NCI-H446 (cell line): ENCODE data around the gene VWA2.

Experiments
- DNase-seq, 2 experiments: peaks; one replicate each; lab custom pipeline; 2025; lab: John Stamatoyannopoulos, UW

The VWA2 gene

DNA sequence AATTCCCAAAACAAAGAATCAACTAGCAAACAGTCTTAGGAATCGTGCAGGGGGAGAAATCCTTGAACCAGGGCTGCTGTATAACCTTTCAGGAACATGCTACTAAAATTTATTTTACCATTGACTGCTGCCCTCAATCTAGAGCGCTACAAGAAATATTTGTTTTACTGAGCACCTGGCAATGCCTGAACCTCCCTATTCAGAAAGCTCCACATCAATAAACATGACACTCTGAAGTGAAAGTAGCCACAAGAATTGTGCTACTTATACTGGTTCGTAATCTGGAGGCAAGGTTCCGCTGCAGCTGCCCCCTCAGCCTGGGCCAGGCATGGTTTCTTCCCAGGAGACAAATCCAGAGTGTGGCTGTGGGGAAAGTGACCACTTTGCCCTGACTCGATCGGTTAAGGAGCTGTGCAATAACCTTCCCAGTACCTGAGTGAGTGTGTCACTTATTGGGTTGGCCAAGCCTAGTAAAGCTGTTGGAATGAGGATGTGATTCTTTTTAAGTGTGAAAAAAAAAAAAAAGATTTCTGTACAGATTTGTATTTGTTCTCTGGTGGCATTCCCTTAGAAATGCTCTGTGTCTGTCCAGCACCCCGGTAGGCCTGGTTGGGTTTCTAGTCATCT is 7.7 kb downstream of the VWA2 start:
- no peak for DNase-seq

GRCh38 chr10:114250236-114250635 is 11.2 kb downstream of the VWA2 start:
- no peak for DNase-seq

- no peak for DNase-seq
These were observed 11.7 kb downstream of the VWA2 start for GRCh38 chr10:114250716-114251115.

DNA sequence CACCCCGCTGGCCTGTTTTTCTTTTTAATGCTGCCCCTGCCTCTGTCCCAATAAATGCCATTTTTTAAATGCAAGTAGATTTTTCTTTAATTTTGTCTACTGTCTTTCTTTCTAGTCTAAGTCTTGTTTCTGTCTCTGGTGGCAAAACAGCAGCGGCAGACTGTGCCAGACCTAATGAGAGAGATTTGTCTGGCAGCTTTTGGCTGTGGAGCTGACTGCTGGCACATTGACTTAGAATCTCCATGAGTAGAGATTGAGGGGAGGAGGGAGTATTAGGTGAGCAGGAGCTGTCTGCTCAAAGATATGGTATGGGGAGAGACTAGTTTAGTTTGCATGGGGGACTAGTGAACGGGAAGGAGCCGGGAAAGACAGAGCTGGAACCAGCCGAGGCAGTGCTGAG is 13.0 kb downstream of the VWA2 start:
- DNase-seq: no peak

DNA sequence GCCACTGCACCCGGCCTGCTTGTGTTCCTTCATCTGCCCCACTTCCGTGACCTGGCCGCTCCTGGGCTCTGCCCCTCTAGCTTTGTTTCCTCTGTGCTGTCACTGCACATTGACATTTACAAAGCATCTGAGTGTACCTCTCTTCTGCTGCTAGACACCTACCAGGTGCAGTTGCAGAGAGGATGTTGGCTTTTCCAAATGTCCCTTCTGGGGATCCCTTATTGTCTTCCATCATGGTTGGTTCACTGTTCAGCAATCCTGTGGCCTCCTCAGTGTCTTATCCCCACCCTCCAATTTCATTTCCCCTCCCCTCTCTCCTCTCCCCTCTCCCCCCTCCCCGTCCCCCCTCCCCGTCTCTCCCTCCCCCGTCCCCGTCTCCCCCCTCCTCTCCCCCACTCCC is 13.8 kb downstream of the VWA2 start:
- DNase-seq: no peak

- no peak for DNase-seq
These were observed 16.2 kb downstream of the VWA2 start for GRCh38 chr10:114255227-114255626.

GRCh38 chr10:114256008-114256765 is 17.1 kb downstream of the VWA2 start:
- DNase-seq: no peak

DNA sequence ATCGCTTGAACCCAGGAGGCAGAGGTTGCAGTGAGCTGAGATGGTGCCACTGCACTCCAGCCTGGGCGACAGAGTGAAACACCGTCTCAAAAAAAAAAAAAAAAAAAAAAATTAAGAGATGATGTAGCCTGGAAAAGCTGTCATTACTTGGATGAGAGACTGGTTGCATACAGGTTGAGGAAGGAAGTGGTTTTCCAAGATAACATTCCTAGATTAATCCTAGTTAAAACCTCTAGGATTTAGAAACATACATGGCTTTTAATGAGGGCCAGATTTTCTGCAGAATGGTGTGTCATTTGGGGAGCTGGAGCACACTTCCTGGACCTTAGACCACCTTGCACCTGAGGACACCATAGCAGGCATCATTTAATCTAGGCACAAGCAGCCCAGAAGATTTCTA is 17.8 kb downstream of the VWA2 start:
- DNase-seq: no peak

- no peak for DNase-seq
These were observed 18.4 kb downstream of the VWA2 start for GRCh38 chr10:114257498-114257897.

GRCh38 chr10:114258274-114258840 is 19.3 kb downstream of the VWA2 start:
- DNase-seq: no peak

DNA sequence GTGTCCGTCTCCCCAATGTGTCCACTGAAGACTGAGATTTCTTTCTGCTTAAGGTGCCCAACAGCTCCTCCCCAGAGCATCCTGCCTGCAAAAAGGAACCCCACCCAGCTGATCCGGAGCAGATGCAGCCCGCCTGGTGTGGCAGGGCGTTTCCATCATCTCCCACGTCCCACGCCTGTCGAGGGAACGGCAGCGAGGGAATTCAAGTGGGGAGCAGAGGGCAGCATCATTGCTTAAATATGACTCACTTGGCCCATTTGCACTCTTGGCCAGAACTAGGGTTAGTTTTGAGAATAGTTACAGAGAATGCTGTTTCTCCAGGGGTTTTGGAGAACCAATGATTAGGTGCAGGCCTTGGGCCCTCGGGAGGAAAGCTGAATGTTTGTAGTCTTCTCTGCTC is 20.8 kb downstream of the VWA2 start:
- no peak for DNase-seq

DNA sequence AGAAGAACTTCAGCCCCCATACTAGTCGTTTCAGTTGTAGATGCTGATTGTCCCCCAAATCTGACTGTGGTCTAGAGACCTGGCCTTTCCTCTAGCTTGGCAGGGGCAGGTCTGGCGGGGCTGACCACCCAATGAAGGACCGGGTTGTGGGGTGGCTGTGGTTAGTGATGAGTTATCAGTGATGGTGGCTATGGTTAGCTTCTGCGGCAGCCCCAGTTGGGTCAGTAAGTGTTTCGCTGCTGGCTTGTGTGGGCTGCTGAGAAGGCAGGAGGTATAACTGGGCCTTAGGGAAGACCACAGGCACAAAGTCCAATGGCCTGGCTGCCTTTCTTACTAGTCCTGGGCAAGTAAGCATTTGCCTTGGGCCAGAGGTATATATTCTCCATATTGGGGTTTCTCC is 21.3 kb downstream of the VWA2 start:
- no peak for DNase-seq

DNA sequence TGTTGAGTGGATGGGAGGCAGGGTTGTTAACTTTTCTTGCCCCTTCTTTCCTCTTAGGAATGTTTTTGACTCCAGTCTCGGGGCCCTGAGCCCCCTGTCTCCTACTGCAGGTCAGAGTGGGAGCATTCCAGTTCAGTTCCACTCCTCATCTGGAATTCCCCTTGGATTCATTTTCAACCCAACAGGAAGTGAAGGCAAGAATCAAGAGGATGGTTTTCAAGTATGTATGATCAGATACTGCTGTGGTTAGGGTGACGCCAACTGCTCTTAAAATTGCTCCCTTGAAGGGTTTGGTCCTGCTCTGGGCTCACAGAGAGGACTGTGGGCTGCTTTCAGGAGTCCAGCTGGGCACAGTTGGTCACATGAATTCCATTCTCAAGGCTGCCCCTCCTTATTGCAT is 22.0 kb downstream of the VWA2 start:
- DNase-seq: no peak

- DNase-seq: no peak
These were observed 23.4 kb downstream of the VWA2 start for GRCh38 chr10:114262496-114262895.

DNA sequence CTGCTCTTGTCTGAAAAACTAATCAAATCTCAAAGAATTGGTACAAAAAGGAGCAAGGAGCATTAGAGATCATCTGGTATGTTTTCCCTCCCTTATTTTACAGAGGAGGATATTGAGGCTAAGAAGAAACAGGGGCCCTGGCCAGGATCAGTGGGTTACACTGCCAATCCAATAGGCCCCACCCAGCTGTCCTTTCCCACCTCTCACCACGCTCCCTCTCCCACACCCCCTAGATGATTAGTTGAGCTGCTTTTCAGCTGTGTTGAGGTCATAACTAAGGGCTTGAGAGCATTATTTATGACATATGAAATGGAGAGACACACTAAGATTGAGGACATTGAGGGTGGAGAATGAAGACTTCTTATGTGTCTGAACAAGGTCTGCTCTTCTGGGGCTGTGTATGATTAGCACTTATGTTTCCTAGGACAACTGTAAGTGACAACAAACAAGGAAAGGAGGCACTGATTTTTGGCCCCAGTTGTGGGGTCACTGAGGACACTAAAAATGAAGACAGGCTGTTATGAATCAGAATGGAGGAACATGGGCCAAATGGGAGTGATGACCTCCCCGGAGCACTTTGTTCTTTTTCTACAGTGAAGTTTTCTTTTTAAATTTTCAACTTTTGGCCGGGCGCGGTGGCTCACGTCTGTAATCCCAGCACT is 26.5 kb downstream of the VWA2 start:
- DNase-seq: no peak

DNA sequence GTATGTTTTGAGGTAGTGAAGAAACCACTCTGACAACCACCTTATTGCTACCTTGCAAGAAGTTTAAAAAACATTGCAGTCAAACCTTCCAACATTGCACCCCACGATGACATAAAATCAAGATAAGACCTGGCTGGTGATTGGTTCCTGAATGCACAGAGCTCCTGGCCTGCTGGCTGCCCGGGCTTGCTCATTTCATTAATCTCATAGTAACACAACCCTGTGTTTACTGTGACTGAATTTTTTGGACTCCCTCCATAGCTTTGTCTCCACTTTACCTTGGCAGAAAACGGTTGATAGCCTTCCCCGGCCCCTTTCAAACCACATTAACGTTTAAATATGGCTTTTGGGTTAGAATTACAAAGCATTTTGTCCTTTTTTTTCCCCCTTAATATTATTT is 27.5 kb downstream of the VWA2 start:
- DNase-seq: no peak

GRCh38 chr10:114271075-114271778 is 32.2 kb downstream of the VWA2 start:
- DNase-seq: no peak

GRCh38 chr10:114271779-114272167 is 32.7 kb downstream of the VWA2 start:
- no peak for DNase-seq

DNA sequence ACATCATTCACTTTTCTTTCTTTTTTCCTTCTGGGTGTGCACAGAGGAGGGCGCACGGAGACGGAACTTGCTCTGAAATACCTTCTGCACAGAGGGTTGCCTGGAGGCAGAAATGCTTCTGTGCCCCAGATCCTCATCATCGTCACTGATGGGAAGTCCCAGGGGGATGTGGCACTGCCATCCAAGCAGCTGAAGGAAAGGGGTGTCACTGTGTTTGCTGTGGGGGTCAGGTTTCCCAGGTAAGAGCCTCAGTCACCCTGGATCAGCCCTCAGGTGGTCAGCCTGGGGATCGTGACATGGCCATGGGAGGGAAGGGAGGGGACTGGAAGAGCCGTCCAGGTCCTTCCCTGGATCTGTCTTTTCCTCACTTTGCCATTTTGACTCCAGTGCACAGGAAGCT is 33.6 kb downstream of the VWA2 start:
- DNase-seq: no peak

DNA sequence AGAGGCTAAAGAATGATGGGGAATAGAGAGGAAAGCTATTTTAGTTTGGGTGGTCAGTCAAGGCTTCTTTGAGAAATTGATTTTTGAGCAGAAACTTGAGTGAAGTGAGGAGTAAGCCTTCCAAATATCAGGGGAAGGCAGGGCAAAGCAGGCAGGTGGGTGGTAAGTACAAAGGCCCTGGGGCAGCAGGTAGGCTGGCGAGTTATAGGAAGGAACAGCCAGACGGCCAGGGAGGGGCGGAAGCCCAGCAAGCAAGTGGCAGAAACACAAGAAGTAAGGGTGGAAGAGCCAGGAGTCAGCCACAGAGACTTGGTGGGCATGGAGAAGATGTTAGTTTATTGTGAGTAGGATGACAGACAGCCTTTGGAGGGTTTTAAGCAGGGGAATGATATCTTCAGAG is 34.9 kb downstream of the VWA2 start:
- DNase-seq: no peak

GRCh38 chr10:114274616-114275453 is 35.8 kb downstream of the VWA2 start:
- no peak for DNase-seq

DNA sequence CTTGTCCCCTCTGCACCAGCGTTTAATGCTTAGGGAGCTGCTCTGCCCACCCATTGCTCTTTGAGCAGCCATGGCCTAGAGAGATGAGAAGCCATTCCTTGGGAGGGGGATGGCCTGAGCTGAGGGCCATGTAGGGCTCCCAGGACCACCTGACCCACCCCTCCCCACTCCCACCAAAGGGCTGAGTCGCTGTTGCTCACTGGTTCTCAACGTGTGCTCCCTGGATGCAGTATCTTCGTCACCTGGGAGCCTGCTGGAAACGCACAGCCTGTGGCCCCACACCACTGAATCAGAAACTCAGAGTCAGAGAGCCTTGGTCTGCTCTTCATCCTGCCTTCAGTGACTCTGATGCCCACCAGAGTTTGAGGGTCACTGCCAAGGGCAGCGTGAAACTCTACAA is 37.0 kb downstream of the VWA2 start:
- no peak for DNase-seq
